HG02884 (cell line): Measurements from ENCODE around the gene DYNLRB2.

Experiments
- ATAC-seq: cut with Tn5 transposase; IDR thresholded peaks from one replicate; pipeline ENCODE4 v1.9.1; 2021; ENCODE audit warnings: mild to moderate bottlenecking, moderate library complexity; ENCODE audit not compliant: unreplicated experiment

Gene DYNLRB2

GRCh38 chr16:80547145-80547544 lies 6.4 kb downstream of the DYNLRB2 start:
- ATAC-seq: no peak

- ATAC-seq: no peak
These were observed 11.5 kb downstream of the DYNLRB2 start for GRCh38 chr16:80552277-80552676.

GRCh38 chr16:80554033-80554432 lies 13.2 kb downstream of the DYNLRB2 start:
- ATAC-seq: no peak

DNA sequence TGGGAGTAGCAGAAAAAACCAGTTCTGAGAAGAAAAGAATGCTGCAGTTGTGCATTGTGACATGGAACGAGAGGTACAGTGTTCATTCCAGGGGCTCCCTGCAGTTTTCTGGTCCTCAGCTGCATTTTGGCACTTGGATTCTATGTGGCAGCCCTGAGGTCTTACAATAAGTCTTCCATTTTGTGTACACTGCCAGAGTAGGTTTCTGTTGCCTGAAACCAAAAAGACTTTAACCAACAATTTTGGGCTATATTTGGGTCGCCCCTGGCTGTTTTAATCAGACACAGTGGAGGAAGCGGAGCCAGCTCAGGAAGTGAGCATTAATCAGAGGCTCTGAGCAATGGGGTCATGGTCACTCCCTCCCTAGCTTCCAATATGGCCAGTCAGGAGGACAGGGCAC lies 15.7 kb downstream of the DYNLRB2 start:
- ATAC-seq: no peak

DNA sequence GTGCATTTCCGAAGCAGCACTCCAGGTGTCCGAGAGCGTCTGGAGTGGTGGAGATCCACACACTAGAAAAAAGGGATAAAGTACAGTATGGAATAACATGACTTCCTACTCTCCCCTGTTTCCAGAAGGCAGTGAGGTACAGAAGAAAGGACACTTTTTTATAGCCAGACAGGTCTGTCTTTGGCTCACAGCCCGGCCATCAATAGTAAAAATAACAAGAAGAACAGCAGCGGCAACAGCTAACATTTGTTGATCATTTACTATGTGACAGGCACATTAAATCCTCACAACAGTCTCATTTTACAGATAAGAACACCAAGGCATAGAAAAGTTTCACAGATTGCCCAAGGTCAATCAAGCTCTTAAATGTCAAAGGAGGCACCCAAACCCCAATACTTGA lies 16.2 kb downstream of the DYNLRB2 start:
- ATAC-seq: no peak

- no peak for ATAC-seq
These were observed 18.6 kb downstream of the DYNLRB2 start for GRCh38 chr16:80559369-80559768.

- ATAC-seq: no peak
These were observed 22.3 kb downstream of the DYNLRB2 start for GRCh38 chr16:80563066-80563465.

DNA sequence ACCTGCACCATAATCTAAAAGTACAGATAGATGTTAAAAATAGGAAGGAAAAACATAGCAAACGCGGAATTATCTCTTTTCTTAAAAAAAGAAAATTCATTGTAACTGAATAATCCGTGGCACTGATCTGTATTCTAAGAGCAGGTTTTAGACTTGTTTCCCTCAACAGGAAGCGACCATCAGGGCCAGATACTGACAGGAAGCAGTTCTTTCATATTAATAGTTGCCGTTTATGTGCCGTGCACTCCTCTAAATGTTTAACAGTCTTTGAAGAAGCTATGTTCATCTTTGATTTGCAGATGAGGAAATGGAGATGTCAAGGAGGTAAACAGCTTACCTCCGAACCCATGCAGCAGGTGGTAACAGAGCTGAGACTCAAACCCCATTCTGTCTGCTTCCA lies 23.6 kb downstream of the DYNLRB2 start:
- no peak for ATAC-seq

DNA sequence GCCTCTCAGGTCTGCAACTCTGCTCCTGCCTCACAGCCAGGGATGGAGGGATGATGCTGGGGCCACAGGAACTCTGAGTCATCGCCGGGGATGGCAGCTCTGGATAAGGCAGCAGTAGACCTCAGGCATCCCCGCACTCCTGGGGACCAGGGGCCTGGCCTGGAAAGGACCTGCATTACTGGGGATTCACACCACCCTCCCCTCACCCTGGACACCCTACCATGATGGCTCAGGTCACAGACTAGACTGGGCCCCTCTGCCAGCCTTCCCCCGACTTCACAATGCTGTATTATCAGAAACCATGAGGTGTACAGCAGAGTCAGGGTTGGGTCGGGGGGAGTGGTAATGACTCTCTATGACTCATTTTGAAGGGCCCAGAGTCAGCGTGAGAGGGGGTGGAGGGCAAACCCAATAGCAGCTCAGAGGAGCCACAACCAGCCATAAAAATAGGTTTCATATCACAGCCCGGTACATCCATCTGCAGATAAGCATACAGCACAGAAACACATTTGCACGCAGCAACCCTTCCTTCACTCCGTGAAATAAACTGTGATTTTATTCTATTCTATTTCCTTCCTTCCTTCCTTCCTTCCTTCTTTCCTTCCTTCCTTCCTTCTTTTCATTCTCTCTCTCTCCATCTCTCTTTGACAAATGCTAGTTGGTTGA lies 28.8 kb downstream of the DYNLRB2 start:
- ATAC-seq: peak; percentile 86

DNA sequence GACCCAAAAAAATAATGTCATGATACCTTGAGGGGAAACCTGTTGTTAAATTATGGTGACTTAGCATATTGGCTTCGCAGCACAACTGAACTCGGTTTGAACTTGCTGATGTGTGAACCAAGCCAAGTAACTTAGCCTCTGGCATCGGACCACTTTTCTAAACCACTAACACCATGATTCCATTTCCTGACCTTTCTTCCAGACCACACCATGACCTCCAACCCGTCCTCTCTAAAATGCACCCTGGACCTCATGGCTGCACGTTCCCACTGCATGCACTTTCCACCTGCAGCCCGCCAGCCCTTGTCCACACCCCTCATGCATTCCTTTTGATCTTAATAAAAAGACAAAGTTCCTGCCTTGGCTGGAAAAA lies 29.3 kb downstream of the DYNLRB2 start:
- ATAC-seq: no peak

DNA sequence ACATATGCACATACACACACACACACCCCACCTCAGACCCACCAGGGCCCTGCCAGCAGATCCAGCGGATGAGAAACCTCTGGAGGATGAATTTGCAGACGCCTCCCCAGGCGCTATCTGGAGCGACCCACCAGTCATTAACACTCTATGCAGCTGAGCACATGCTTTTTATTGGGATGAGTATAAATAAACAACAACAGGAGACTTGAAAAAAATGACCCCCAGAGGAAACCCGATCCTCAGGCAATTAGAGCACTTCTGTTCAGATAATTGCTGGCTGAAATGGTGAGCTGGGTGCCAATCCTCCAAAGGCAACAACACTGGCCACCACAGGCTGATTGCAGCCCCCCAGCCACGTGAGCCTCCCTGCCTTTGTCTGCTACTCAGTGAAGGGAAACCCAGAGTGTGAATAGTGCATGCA lies 32.9 kb downstream of the DYNLRB2 start:
- no peak for ATAC-seq

- no peak for ATAC-seq
These were observed 35.6 kb downstream of the DYNLRB2 start for GRCh38 chr16:80576343-80576912.

DNA sequence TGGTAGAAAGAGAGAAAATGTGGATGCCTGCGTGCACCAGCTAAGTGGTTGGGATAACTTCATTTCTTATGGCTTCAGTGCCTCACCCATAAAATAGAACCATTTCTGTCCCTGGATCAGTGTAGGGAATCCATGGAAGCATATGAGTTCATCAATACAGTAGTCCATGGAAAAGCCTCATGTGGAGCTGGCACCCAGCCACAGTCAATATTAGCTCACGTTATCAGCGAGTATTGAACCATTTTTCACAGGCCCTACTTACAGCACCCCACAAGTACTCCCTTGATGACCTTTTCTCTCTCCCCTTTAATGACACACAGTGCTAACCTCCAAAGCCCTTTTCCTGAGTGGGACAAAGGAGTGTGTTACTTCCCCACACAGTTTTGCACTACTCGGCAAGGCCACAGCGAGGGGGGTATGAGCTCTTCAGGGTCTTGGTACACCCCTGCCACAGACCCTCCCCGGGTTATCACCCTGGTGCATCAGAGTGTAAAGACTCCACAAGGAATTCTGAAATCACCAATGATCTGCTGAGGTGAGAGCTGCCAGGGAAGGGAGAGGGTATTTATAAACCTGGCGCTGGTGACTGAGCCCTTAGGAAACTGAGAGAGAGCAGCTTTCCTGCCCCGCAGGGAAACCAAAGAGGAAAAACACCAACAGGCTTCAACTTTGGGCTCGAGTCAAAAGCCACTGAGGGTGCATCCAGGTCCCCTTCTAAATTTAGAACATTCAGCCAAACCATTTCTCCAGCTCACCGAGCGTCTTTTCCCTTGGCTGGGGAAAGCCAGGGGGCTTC lies 36.9 kb downstream of the DYNLRB2 start:
- no peak for ATAC-seq

GRCh38 chr16:80580109-80580832 lies 39.5 kb downstream of the DYNLRB2 start:
- peak; percentile 84 for ATAC-seq

DNA sequence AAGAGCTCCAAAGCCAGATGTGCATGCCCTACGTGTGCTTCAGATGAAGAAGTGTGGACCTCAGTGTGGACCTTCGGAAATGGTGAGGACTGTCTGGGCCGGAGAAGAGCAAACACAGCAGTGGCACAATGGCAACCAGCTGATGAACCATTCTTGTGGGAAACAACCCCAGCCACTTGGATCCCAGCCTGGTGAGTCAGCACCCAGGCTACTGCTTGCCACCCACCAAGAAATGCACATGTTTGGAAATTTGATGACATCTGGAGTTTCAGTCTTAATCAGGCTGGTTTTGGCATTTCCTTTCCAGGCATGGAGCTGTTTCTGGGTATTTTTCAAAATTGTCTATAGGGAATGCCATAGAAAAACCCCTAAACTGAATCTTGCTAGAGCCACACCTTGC lies 42.7 kb downstream of the DYNLRB2 start:
- ATAC-seq: no peak

DNA sequence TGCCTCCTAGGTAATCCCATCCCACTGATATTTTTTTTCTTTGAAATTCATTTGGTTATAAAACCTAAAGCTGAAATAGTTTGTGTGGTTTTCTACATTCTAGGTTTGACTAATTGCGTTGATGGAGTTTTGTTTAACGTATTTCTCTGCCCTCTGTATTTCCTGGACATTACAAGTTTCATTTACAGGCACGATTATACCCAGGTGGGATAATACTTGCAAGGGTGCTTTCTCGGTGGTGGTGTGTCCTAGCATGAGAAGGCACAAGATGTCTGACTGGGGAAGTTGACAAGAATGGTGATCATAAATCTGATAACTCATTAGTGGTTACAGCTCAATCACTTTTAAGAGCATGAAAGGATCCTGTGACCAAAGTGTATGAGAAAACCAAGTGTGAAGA lies 45.0 kb downstream of the DYNLRB2 start:
- ATAC-seq: peak; percentile 72

- ATAC-seq: no peak
These were observed 45.7 kb downstream of the DYNLRB2 start for GRCh38 chr16:80586476-80586875.

DNA sequence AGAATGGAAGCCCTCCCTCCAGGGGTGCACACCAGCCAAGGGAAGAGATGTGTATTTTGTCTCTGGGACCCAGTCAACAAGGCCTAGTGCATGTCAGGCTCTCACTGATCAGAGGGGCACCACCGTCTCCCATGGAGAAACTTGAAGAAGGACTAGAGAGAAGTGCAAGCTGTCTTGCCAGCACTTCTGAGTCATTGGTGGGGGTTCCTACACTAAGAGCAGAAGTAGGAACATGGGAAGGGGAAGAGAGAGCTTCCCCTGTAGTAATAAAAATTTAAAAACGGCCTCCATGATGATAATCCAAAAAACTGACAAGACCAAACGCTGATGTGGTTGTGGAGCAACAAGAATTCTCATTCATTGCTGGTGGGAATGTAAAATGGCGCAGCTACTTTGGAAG lies 46.3 kb downstream of the DYNLRB2 start:
- no peak for ATAC-seq

- no peak for ATAC-seq
These were observed 50.5 kb downstream of the DYNLRB2 start for GRCh38 chr16:80591071-80591915.

DNA sequence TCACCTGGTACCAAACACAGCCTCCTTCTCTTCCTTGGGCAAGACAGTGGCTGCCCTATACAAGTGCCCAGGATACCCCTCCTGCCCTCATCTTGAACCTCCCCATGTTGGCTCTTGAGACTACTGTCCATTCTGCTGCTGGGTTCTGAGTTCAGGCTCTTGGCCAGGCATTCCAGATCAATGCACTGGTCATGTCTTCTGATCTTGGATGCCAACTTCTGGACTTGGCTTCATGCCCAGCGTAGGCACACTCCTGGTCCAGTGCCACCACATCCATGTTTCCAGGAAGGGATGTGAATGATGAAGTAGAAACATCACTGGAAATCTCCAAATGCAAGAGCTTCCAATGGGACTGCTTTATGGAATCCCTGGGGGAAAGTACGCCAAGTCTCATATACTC lies 51.5 kb downstream of the DYNLRB2 start:
- ATAC-seq: no peak

GRCh38 chr16:80594756-80595155 lies 54.0 kb downstream of the DYNLRB2 start:
- no peak for ATAC-seq
